Measurements from ENCODE around the gene MED16. TPM values are rescaled to one million over a fixed set of nuclear protein-coding genes. Genes with fewer than 3 reads are reported as not detected.

The MED16 gene
- total RNA-seq, 1 experiment from 2014 or later, result 83.1 TPM

GRCh38 chr19:855142-855541 lies 37.8 kb downstream of the MED16 start:
- H3K9ac ChIP-seq (ENCODE audit: extremely low read depth, insufficient read length, low read length), result no peak overlapping the region
- no peaks in the 10 kb centered on the region for H3K9me3 ChIP-seq (ENCODE audit: control insufficient read depth, low read depth, low read length)
- no peak for TF ChIP-seq CTCF (conservative IDR thresholded peaks at IDR 0.05)
- H2AK5ac ChIP-seq (ENCODE audit: insufficient read length, low read length), result no peak overlapping the region
- Mint-ChIP-seq H3K9me3 (peaks cover 0 to 2% of the 10 kb centered on the region in 2 experiments; a peak in 1 of 5 replicates), H3K27ac (no peak overlapping the region), H3K4me1 (no peaks in the 10 kb centered on the region), H3K36me3 (ENCODE audit: insufficient read depth in 1 of 3, low read depth in 3 of 3) (no peaks in the 10 kb centered on the region), H3K4me3 (no peak overlapping the region), H3K27me3 (ENCODE audit: low read depth) (peaks cover 32% of the 10 kb centered on the region)
- H3K27me3 ChIP-seq (ENCODE audit: insufficient read depth, low read length), result peaks cover 3% of the 10 kb centered on the region; the same call in 1 of the 2 replicates
- H2AFZ ChIP-seq (ENCODE audit: low read length), result no peak overlapping the region
- no peak overlapping the region for H3K27ac ChIP-seq (ENCODE audit: insufficient read length, low read depth, low read length)
- no peaks in the 10 kb centered on the region for H4K20me1 ChIP-seq (ENCODE audit: control insufficient read depth, insufficient read depth, insufficient read length)
- no peak overlapping the region for H2BK20ac ChIP-seq (ENCODE audit: low read depth, low read length, poor library complexity, severe bottlenecking)
- no peak overlapping the region for H2BK12ac ChIP-seq (ENCODE audit: insufficient read length, low read depth, low read length)
- H3K23ac ChIP-seq (ENCODE audit: insufficient read length, low read depth, low read length), result no peak overlapping the region
- no peak overlapping the region for H2BK120ac ChIP-seq (ENCODE audit: low read depth, low read length, poor library complexity, severe bottlenecking)
- WGBS (ENCODE audit: extremely low coverage, insufficient read length, low lambda C conversion rate), result no CpG with 5 or more reads among the region's 12 CpGs
- no peak overlapping the region for H3K18ac ChIP-seq (ENCODE audit: insufficient read length, low read depth, low read length)
- no peak overlapping the region for H4K8ac ChIP-seq (replicated peaks; ENCODE audit: insufficient read length, low read depth, low read length)
- no peak overlapping the region for H2BK15ac ChIP-seq (ENCODE audit: low read depth, low read length)
- no peak overlapping the region for H3K56ac ChIP-seq (ENCODE audit: insufficient read length, low read depth, low read length)
- H2BK5ac ChIP-seq (ENCODE audit: insufficient read length, low read length), result no peak overlapping the region
- H3K4ac ChIP-seq (ENCODE audit: low read depth, low read length), result no peak overlapping the region
- no peak overlapping the region for H4K5ac ChIP-seq (ENCODE audit: insufficient read length, low read depth, low read length)
- no peaks in the 10 kb centered on the region for H3K4me1 ChIP-seq (ENCODE audit: insufficient read depth, low read length)
- H3K14ac ChIP-seq (ENCODE audit: insufficient read depth, low read length), result no peak overlapping the region
- H3K4me2 ChIP-seq (ENCODE audit: insufficient read depth, insufficient read length, low read length), result no peak overlapping the region
- H3K23me2 ChIP-seq (ENCODE audit: insufficient read length, low read depth, low read length, poor library complexity, severe bottlenecking), result no peaks in the 10 kb centered on the region
- H3K79me2 ChIP-seq (ENCODE audit: insufficient read depth, low read length), result no peaks in the 10 kb centered on the region
- no peak for DNase-seq
- H4K91ac ChIP-seq (ENCODE audit: insufficient read length, low read depth, low read length), result no peak overlapping the region
- H3T11ph ChIP-seq (ENCODE audit: low read length), result no peak overlapping the region
- no peaks in the 10 kb centered on the region for H3K79me1 ChIP-seq (ENCODE audit: insufficient read depth, low read depth, low read length, poor library complexity, severe bottlenecking)

All from H9 (cell line).